Vagina (tissue), 2 donors: ENCODE measurements around the gene CDK16. TPM values are rescaled to one million over a fixed set of nuclear protein-coding genes. Genes with fewer than 3 reads are reported as not detected.
"Not testable (repeated sequence)": the region's sequence is repeated elsewhere in the genome, so short reads cannot be mapped to it uniquely, and the experiment has no call there.

Experiments used
- DNase-seq, 2 donors: peaks; one replicate each; pipeline ENCODE4 v3.0.0-alpha.2; 2017; ENCODE audit errors: extremely low spot score in 2 of 2
- H3K27ac ChIP-seq: fragments of 200-600 bp; sonication (generic); one replicate; pipeline ENCODE4 v1.5.1; 2019
- H3K27me3 ChIP-seq: fragments of 200-600 bp; sonication (generic); one replicate; pipeline ENCODE4 v1.5.1; 2019
- H3K36me3 ChIP-seq, 2 donors: fragments of 200-600 bp; sonication (generic); one replicate each; pipeline ENCODE4 v1.5.1; 2017 to 2019
- H3K4me1 ChIP-seq: fragments of 200-600 bp; sonication (generic); one replicate; pipeline ENCODE4 v1.5.1; 2019
- H3K4me3 ChIP-seq, 2 donors: fragments of 200-600 bp; sonication (generic); 1 replicate in 1 of 2; 2 replicates in 1 of 2; pipeline ENCODE4 v1.5.1; 2016 to 2019
- H3K9me3 ChIP-seq: fragments of 200-600 bp; sonication (generic); one replicate; pipeline ENCODE4 v1.5.1; 2019
- CTCF ChIP-seq, 3 experiments: fragments of 450-650 bp in 2 of 3; fragments of 200-600 bp in 1 of 3; sonication (generic) in 1 of 3; IDR thresholded peaks; one replicate each; pipeline ENCODE4 v1.5.1; 2017 to 2019; ENCODE audit warnings: antibody characterized with exemption in 3 of 3, mild to moderate bottlenecking in 2 of 3, moderate library complexity in 2 of 3
- POLR2A ChIP-seq, 2 donors: fragments of 450-650 bp; IDR thresholded peaks; one replicate each; pipeline ENCODE4 v1.6.1; 2017; ENCODE audit warnings: antibody characterized with exemption in 2 of 2, mild to moderate bottlenecking in 2 of 2, moderate library complexity in 2 of 2
- POLR2AphosphoS5 ChIP-seq, 2 donors: sonication (generic); formaldehyde crosslinking; IDR thresholded peaks; one replicate each; pipeline ENCODE4 v1.9.0; 2017; ENCODE audit warnings: antibody characterized with exemption in 2 of 2, mild to moderate bottlenecking in 2 of 2, low read depth in 1 of 2; ENCODE audit not compliant: insufficient read depth in 1 of 2
- intact Hi-C: fragments of 100-400 bp; cut with DNase I; formaldehyde crosslinking; loops from one replicate; pipeline ENCODE4 v1.15.1; 2023
- total RNA-seq: library from RNA; depleted of rRNA; stranded (reverse); fragments of >200 nt; gene quantifications from one replicate; pipeline ENCODE4 v1.2.3, GENCODE V29; 2016

CDK16 gene
- total RNA-seq, 1 donor from 2014 or later: 73.9 TPM

- intact Hi-C loops: no loop called here
- peaks cover 0 to 22% of the 10 kb centered on the region in 2 donors for H3K36me3 ChIP-seq
- no peak for DNase-seq
These were observed 29.5 kb downstream of the CDK16 start for GRCh38 chrX:47247999-47248320.

GRCh38 chrX:47248576-47248975 is 30.1 kb downstream of the CDK16 start:
- TF ChIP-seq CTCF (IDR thresholded peaks at IDR 0.05): no peak
- TF ChIP-seq POLR2A (IDR thresholded peaks at IDR 0.05): no peak
- no peak for TF ChIP-seq POLR2AphosphoS5 (IDR thresholded peaks at IDR 0.05; ENCODE audit: insufficient read depth in 1 of 2, low read depth in 1 of 2)
- intact Hi-C loops: no loop called here
- Histone ChIP-seq H3K4me3 (no peak overlapping the region), H3K4me1 (no peaks in the 10 kb centered on the region), H3K27me3 (no peaks in the 10 kb centered on the region), H3K36me3 (peaks cover 0 to 16% of the 10 kb centered on the region in 2 donors), H3K9me3 (no peaks in the 10 kb centered on the region), H3K27ac (no peak overlapping the region)
- no peak for DNase-seq

More at GRCh38 chrX:47247999-47248320, 29.5 kb downstream of the CDK16 start:
- Histone ChIP-seq H3K27ac (no peak overlapping the region), H3K4me3 (no peak overlapping the region), H3K27me3 (no peaks in the 10 kb centered on the region), H3K9me3 (no peaks in the 10 kb centered on the region), H3K4me1 (no peaks in the 10 kb centered on the region)
- TF ChIP-seq POLR2AphosphoS5 (IDR thresholded peaks at IDR 0.05; ENCODE audit: insufficient read depth in 1 of 2, low read depth in 1 of 2) (no peak), CTCF (IDR thresholded peaks at IDR 0.05) (no peak), POLR2A (IDR thresholded peaks at IDR 0.05) (no peak)

GRCh38 chrX:47250017-47250347 is 31.5 kb downstream of the CDK16 start:
- Histone ChIP-seq H3K9me3 (peaks cover 3% of the 10 kb centered on the region), H3K4me1 (no peaks in the 10 kb centered on the region), H3K27ac (no peak overlapping the region), H3K27me3 (no peaks in the 10 kb centered on the region), H3K4me3 (no peak overlapping the region), H3K36me3 (peaks cover 0 to 7% of the 10 kb centered on the region in 2 donors)
- no peak for DNase-seq
- TF ChIP-seq POLR2AphosphoS5 (IDR thresholded peaks at IDR 0.05; ENCODE audit: insufficient read depth in 1 of 2, low read depth in 1 of 2) (no peak), POLR2A (IDR thresholded peaks at IDR 0.05) (no peak), CTCF (IDR thresholded peaks at IDR 0.05) (no peak)
- intact Hi-C loops: no loop called here

- H3K27me3 ChIP-seq, H3K4me3 ChIP-seq, DNase-seq, H3K36me3 ChIP-seq, H3K27ac ChIP-seq, H3K4me1 ChIP-seq, intact Hi-C loops, H3K9me3 ChIP-seq: not testable (repeated sequence)
These were observed 39.1 kb downstream of the CDK16 start for GRCh38 chrX:47257620-47258019.

GRCh38 chrX:47264483-47265173 is 46.1 kb downstream of the CDK16 start:
- intact Hi-C loops: no loop called here
- no peak for TF ChIP-seq POLR2AphosphoS5 (IDR thresholded peaks at IDR 0.05; ENCODE audit: insufficient read depth in 1 of 2, low read depth in 1 of 2)
- no peak for TF ChIP-seq POLR2A (IDR thresholded peaks at IDR 0.05)
- TF ChIP-seq CTCF (IDR thresholded peaks at IDR 0.05): no peak
- Histone ChIP-seq H3K4me1 (no peaks in the 10 kb centered on the region), H3K4me3 (no peak overlapping the region), H3K9me3 (no peaks in the 10 kb centered on the region), H3K27me3 (no peaks in the 10 kb centered on the region), H3K27ac (no peak overlapping the region), H3K36me3 (no peaks in the 10 kb centered on the region)
- DNase-seq: no peak
